Neuronal stem cell (in vitro differentiated cells): Measurements from ENCODE around the gene CAMK2B.

Experiments used
- DNase-seq: peaks from one replicate; pipeline ENCODE4 v3.0.0-alpha.2; 2013; ENCODE audit warnings: low spot score
- H2AFZ ChIP-seq: one replicate; pipeline ENCODE4 v1.6.1; 2013; ENCODE audit warnings: mild to moderate bottlenecking, low read length, inconsistent platforms
- H2AK5ac ChIP-seq: 2 replicates; pipeline ENCODE4 v1.6.1; 2013; ENCODE audit warnings: low read depth, mild to moderate bottlenecking, inconsistent platforms, low read length, moderate library complexity, mixed read lengths
- H2BK120ac ChIP-seq: 2 replicates; pipeline ENCODE4 v1.6.1; 2013; ENCODE audit warnings: low read depth, mild to moderate bottlenecking, inconsistent platforms, low read length, moderate library complexity, mixed read lengths
- H2BK12ac ChIP-seq: one replicate; pipeline ENCODE4 v1.6.1; 2013; ENCODE audit warnings: low read length, inconsistent platforms
- H2BK15ac ChIP-seq: 2 replicates; pipeline ENCODE4 v1.6.1; 2013; ENCODE audit warnings: mild to moderate bottlenecking, low read length, inconsistent platforms, mixed read lengths
- H2BK5ac ChIP-seq: one replicate; pipeline ENCODE4 v1.6.1; 2013; ENCODE audit warnings: inconsistent platforms, mild to moderate bottlenecking, low read length, moderate library complexity
- H3K14ac ChIP-seq: one replicate; pipeline ENCODE4 v1.6.1; 2013; ENCODE audit warnings: low read length, inconsistent platforms
- H3K18ac ChIP-seq: 2 replicates; pipeline ENCODE4 v1.6.1; 2013; ENCODE audit warnings: low read length, inconsistent platforms
- H3K23ac ChIP-seq: 2 replicates; pipeline ENCODE4 v1.6.1; 2013; ENCODE audit warnings: low read depth, mild to moderate bottlenecking, mixed read lengths, low read length, inconsistent platforms; ENCODE audit not compliant: poor library complexity
- H3K27ac ChIP-seq: replicated peaks from 3 replicates; pipeline ENCODE4 v1.5.1; 2013; ENCODE audit warnings: low read length, inconsistent platforms
- H3K27me3 ChIP-seq, 3 experiments: 2 replicates each; pipeline ENCODE4 v1.6.1; 2013; ENCODE audit warnings: low read length in 3 of 3, mild to moderate bottlenecking in 2 of 3, inconsistent platforms in 1 of 3, low read depth in 1 of 3, mixed read lengths in 1 of 3, moderate library complexity in 1 of 3; ENCODE audit not compliant: control insufficient read depth in 3 of 3, insufficient read depth in 3 of 3
- H3K36me3 ChIP-seq, 2 donors: replicated peaks in 1 of 2; 2 replicates each; pipeline ENCODE4 v1.6.1; 2013; ENCODE audit warnings: low read length in 2 of 2; ENCODE audit not compliant: control insufficient read depth in 2 of 2, insufficient read depth in 2 of 2
- H3K4ac ChIP-seq: 2 replicates; pipeline ENCODE4 v1.6.1; 2013; ENCODE audit warnings: inconsistent platforms, mild to moderate bottlenecking, low read length, moderate library complexity
- H3K4me1 ChIP-seq, 2 donors: 1 replicate in 1 of 2; 2 replicates in 1 of 2; pipeline ENCODE4 v1.6.1; 2013; ENCODE audit warnings: low read length in 2 of 2, low read depth in 1 of 2; ENCODE audit not compliant: control insufficient read depth in 2 of 2, insufficient read depth in 1 of 2
- H3K4me2 ChIP-seq: one replicate; pipeline ENCODE4 v1.6.1; 2013; ENCODE audit warnings: mild to moderate bottlenecking, low read length, inconsistent platforms; ENCODE audit not compliant: insufficient read depth, poor library complexity, severe bottlenecking
- H3K4me3 ChIP-seq, 2 donors: 2 replicates each; pipeline ENCODE4 v1.5.1; 2013; ENCODE audit warnings: low read length in 2 of 2, mild to moderate bottlenecking in 2 of 2, inconsistent platforms in 1 of 2, moderate library complexity in 1 of 2
- H3K79me1 ChIP-seq: one replicate; pipeline ENCODE4 v1.6.1; 2013; ENCODE audit warnings: low read depth, mild to moderate bottlenecking, inconsistent platforms, low read length, moderate library complexity
- H3K9ac ChIP-seq: one replicate; pipeline ENCODE4 v1.6.1; 2013; ENCODE audit warnings: mild to moderate bottlenecking, low read depth, low read length, inconsistent platforms; ENCODE audit not compliant: poor library complexity
- H3K9me3 ChIP-seq, 2 donors: replicated peaks in 1 of 2; 2 replicates each; pipeline versions ENCODE3 to v1.6.1; 2013; ENCODE audit warnings: low read length in 2 of 2, mild to moderate bottlenecking in 2 of 2, inconsistent platforms in 1 of 2, low read depth in 1 of 2, mixed read lengths in 1 of 2, moderate library complexity in 1 of 2; ENCODE audit not compliant: control insufficient read depth in 2 of 2, insufficient read depth in 1 of 2
- H4K8ac ChIP-seq: one replicate; pipeline ENCODE4 v1.6.1; 2013; ENCODE audit warnings: low read depth, mild to moderate bottlenecking, inconsistent platforms, low read length, moderate library complexity
- H4K91ac ChIP-seq: one replicate; pipeline ENCODE4 v1.6.1; 2013; ENCODE audit warnings: low read length, low read depth, mild to moderate bottlenecking, inconsistent platforms; ENCODE audit not compliant: poor library complexity
- WGBS, 2 donors: extraction: QIAGEN DNeasy Blood & Tissue Kit; methylation state at CpG; one replicate each; pipeline ENCODE4 v1.1.7; 2013; ENCODE audit warnings: missing lambda C conversion rate in 2 of 2, mixed read lengths in 1 of 2; ENCODE audit not compliant: insufficient read length in 2 of 2, insufficient replicate concordance in 1 of 2; ENCODE audit errors: extremely low coverage in 2 of 2; 5-methylcytosine and 5-hydroxymethylcytosine counted together

Gene CAMK2B

DNA sequence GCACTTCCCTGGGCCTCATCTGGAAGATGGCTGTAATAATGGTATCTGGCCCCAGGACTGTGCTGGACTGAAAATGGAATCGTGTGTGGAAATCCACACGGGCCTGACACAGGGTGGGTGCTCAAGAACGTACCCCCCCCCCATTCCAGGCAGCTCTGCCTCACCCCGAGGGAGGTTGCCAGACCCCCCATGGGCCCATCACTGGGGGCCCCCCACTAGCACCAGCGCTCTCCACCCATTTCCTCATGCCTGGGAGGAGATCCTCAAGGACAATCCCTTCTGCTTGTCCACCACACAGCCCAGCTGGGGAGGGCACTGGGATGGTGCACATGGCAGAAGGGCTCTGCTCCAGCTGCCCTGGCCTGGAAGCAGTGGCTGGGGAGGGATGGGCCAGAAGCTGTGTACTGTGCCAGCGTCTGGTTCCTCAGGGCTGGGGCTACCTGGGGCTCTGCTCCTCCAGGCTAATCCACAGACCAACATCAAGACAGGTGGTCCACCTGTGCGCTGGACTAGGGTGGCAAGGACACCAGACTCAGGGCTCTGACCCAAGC, 55.4 kb downstream of the CAMK2B start:
- peak overlapping the region; percentile 58 for H4K8ac ChIP-seq
- peak overlapping the region; percentile 30 for H3K4ac ChIP-seq
- H2BK15ac ChIP-seq: no peak overlapping the region
- no CpG with 5 or more reads among the region's 7 CpGs for WGBS, 2 donors
- H3K36me3 ChIP-seq: no peaks in the 10 kb centered on the region
- H3K27me3 ChIP-seq: peaks cover 0 to 66% (median 0%) of the 10 kb centered on the region in 3 experiments
- peak overlapping the region; percentile 85 for H3K14ac ChIP-seq
- peak overlapping the region; percentile 39 for H3K23ac ChIP-seq
- no peak overlapping the region for H4K91ac ChIP-seq
- peak overlapping the region; percentile 84 for H3K18ac ChIP-seq
- no peak overlapping the region for H2AFZ ChIP-seq
- no peak overlapping the region for H3K4me2 ChIP-seq
- H3K27ac ChIP-seq: no peak overlapping the region
- H3K4me1 ChIP-seq: peaks cover 0 to 8% of the 10 kb centered on the region in 2 donors
- H3K9me3 ChIP-seq: no peaks in the 10 kb centered on the region
- H3K9ac ChIP-seq: no peak overlapping the region
- no peak overlapping the region for H2BK120ac ChIP-seq
- H2BK5ac ChIP-seq: peak overlapping the region; percentile 34
- peak overlapping the region; percentile 79 for H2AK5ac ChIP-seq
- no peak overlapping the region for H3K4me3 ChIP-seq
- H2BK12ac ChIP-seq: peak overlapping the region; percentile 52
- no peak for DNase-seq
- H3K79me1 ChIP-seq: no peaks in the 10 kb centered on the region

DNA sequence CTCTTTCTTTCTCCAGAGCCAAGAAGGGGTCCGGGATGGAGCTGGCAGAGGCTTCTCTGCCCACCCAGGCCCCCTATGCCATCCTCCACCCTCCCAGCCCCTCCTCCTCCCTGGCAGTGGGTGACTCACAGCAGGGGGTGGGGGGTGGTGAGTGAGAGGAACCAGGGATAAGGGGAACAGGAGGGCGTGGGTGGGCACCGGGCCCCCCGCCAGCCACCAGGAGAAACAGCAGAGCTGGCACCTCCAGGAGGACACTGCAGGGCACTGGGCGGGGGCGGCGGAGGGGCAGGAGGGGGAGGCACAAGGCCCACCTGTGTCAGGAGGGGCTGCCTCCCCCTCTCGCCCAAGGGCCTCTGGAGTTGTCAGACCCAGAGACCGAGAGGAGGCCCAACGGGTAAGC, 56.0 kb downstream of the CAMK2B start:
- Histone ChIP-seq H3K4me2 (no peak overlapping the region), H3K4ac (no peak overlapping the region), H4K91ac (no peak overlapping the region), H2BK5ac (no peak overlapping the region), H2BK15ac (no peak overlapping the region), H3K23ac (no peak overlapping the region), H3K4me1 (peaks cover 0 to 7% of the 10 kb centered on the region in 2 donors), H3K36me3 (no peaks in the 10 kb centered on the region), H2BK120ac (peak overlapping the region; percentile 54), H3K14ac (peak overlapping the region; percentile 64), H2BK12ac (no peak overlapping the region), H3K79me1 (no peaks in the 10 kb centered on the region), H3K9me3 (no peaks in the 10 kb centered on the region), H3K27me3 (peaks cover 0 to 67% (median 0%) of the 10 kb centered on the region in 3 experiments), H3K9ac (no peak overlapping the region), H3K27ac (no peak overlapping the region), H3K4me3 (no peak overlapping the region), H2AFZ (no peak overlapping the region), H3K18ac (no peak overlapping the region), H2AK5ac (peak overlapping the region; percentile 98), H4K8ac (no peak overlapping the region)
- no peak for DNase-seq
- no CpG with 5 or more reads among the region's 10 CpGs for WGBS, 2 donors

DNA sequence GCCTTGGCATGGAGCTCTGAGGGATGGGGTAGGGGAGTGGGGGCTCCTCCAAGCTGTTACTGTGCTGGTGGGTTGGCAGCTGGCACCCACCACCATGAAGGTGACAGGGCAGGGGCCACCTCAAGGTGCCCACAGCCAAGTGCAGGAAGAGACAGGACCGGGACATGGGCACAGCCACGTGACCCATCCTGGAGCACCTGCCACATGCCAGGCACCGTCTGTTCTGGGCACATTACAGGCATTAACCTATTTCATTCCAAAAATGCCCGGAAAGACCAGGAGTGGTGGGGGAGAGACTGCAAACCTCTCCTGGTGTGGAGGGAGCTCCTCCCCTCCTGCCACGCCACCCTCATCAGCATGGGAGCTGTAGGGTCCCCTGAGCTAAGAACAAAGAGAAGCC, 56.7 kb downstream of the CAMK2B start:
- Histone ChIP-seq H2BK12ac (peak overlapping the region; percentile 75), H3K4me3 (no peak overlapping the region), H3K9ac (no peak overlapping the region), H3K27ac (no peak overlapping the region), H4K8ac (no peak overlapping the region), H3K27me3 (peaks cover 0 to 70% (median 0%) of the 10 kb centered on the region in 3 experiments), H4K91ac (no peak overlapping the region), H3K9me3 (no peaks in the 10 kb centered on the region), H3K23ac (no peak overlapping the region), H3K36me3 (no peaks in the 10 kb centered on the region), H3K14ac (peak overlapping the region; percentile 75), H3K4me1 (peaks cover 0 to 9% of the 10 kb centered on the region in 2 donors), H3K4me2 (no peak overlapping the region), H3K4ac (peak overlapping the region; percentile 55), H3K18ac (peak overlapping the region; percentile 53), H3K79me1 (no peaks in the 10 kb centered on the region), H2BK15ac (peak overlapping the region; percentile 21), H2BK5ac (peak overlapping the region; percentile 71), H2AFZ (no peak overlapping the region), H2AK5ac (peak overlapping the region; percentile 98), H2BK120ac (peak overlapping the region; percentile 54)
- no CpG with 5 or more reads among the region's 5 CpGs for WGBS, 2 donors
- no peak for DNase-seq

DNA sequence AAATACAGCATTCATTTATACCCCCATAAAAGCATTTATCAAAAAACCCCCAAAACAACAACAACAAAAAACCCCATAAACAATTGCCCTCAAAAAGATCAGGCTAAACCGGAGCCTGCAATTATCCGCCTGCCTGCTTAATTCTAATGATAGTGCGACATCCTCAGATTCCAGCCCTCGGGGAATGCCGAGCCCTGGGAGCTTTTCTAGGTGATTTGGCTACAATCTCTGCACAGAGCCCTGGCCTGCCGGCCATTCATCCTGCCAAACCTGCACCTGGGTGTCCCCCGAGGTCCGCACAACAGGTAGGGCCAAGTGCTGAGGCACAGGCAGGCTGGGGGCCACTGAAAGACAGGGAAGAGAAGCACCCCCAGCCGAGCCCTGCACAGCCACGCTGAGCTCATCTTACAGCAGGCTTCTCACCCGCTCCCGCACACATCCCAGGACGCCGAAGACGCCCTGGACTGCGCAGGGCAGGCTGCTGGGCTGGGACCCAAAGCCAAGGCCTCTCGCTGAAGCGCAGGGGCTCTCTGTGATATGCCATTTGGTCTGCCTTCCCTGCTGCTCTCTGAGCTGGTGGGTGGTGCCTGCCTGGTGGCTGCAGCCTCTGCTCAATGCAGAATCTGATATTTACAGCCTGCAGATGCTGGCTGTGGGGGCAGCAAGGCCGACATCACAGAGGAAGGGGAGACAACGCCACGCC, 57.5 kb downstream of the CAMK2B start:
- peak overlapping the region; percentile 98 for H2AK5ac ChIP-seq
- H3K23ac ChIP-seq: no peak overlapping the region
- H2AFZ ChIP-seq: peak overlapping the region; percentile 35
- peaks cover 0 to 70% (median 0%) of the 10 kb centered on the region in 3 experiments for H3K27me3 ChIP-seq
- no CpG with 5 or more reads among the region's 21 CpGs for WGBS, 2 donors
- H2BK12ac ChIP-seq: peak overlapping the region; percentile 4
- no peak for DNase-seq
- no peak overlapping the region for H4K91ac ChIP-seq
- no peaks in the 10 kb centered on the region for H3K79me1 ChIP-seq
- H3K27ac ChIP-seq: no peak overlapping the region
- H3K18ac ChIP-seq: peak overlapping the region; percentile 84
- peak overlapping the region; percentile 14 for H2BK15ac ChIP-seq
- H3K4ac ChIP-seq: no peak overlapping the region
- no peak overlapping the region for H3K4me2 ChIP-seq
- H2BK120ac ChIP-seq: peak overlapping the region; percentile 37
- H3K4me1 ChIP-seq: peaks cover 0 to 9% of the 10 kb centered on the region in 2 donors
- peak overlapping the region; percentile 87 for H3K14ac ChIP-seq
- H3K9ac ChIP-seq: no peak overlapping the region
- H3K36me3 ChIP-seq: no peaks in the 10 kb centered on the region
- no peak overlapping the region for H4K8ac ChIP-seq
- no peaks in the 10 kb centered on the region for H3K9me3 ChIP-seq
- H3K4me3 ChIP-seq: no peak overlapping the region
- no peak overlapping the region for H2BK5ac ChIP-seq
